NCI-H345 (cell line): ENCODE results near the gene MESP1.
"Not testable (repeated sequence)": the region's sequence is repeated elsewhere in the genome, so short reads cannot be mapped to it uniquely, and the experiment has no call there.

Experiments used
- DNase-seq: peaks from one replicate; lab custom pipeline; 2025; lab: John Stamatoyannopoulos, UW

MESP1 gene

GRCh38 chr15:89750560-89751542, at the start of gene MESP1:
TSS of gene MESP1 (minus strand) at chr15:89751249. CDS start at chr15:89751231, 18 bp downstream.
- peak; percentile 87 for DNase-seq

- DNase-seq: no peak
Measured at GRCh38 chr15:89799918-89800498, 49.0 kb upstream of the MESP1 start.

- DNase-seq: no peak
Measured at GRCh38 chr15:89799011-89799911, 48.2 kb upstream of the MESP1 start.

GRCh38 chr15:89797678-89798201, 46.7 kb upstream of the MESP1 start:
- DNase-seq: no peak

GRCh38 chr15:89795996-89796395, 44.9 kb upstream of the MESP1 start:
- DNase-seq: no peak

GRCh38 chr15:89794627-89795241, 43.7 kb upstream of the MESP1 start:
- DNase-seq: peak; percentile 21

GRCh38 chr15:89792106-89792805, 41.2 kb upstream of the MESP1 start:
- DNase-seq: no peak

- DNase-seq: no peak
Measured at GRCh38 chr15:89790661-89791060, 39.6 kb upstream of the MESP1 start.

GRCh38 chr15:89790206-89790605, 39.2 kb upstream of the MESP1 start:
- no peak for DNase-seq

GRCh38 chr15:89788585-89788984, 37.5 kb upstream of the MESP1 start:
- not testable (repeated sequence) for DNase-seq

- DNase-seq: no peak
Measured at GRCh38 chr15:89787944-89788343, 36.9 kb upstream of the MESP1 start.

- DNase-seq: no peak
Measured at GRCh38 chr15:89785774-89786140, 34.7 kb upstream of the MESP1 start.

GRCh38 chr15:89785064-89785773, 34.2 kb upstream of the MESP1 start:
- DNase-seq: peak; percentile 11

- peak; percentile 23 for DNase-seq
Measured at GRCh38 chr15:89784686-89784960, 33.6 kb upstream of the MESP1 start.

GRCh38 chr15:89783861-89784685, 33.0 kb upstream of the MESP1 start:
- DNase-seq: no peak

- DNase-seq: no peak
Measured at GRCh38 chr15:89783111-89783860, 32.2 kb upstream of the MESP1 start.

GRCh38 chr15:89782619-89782950, 31.5 kb upstream of the MESP1 start:
- not testable (repeated sequence) for DNase-seq

GRCh38 chr15:89781891-89782618, 31.0 kb upstream of the MESP1 start:
- DNase-seq: no peak
